CD4-positive, alpha-beta T cell (primary cell): ENCODE measurements around the gene COL20A1. TPM values are rescaled to one million over a fixed set of nuclear protein-coding genes. Genes with fewer than 3 reads are reported as not detected.
A peak's percentile ranks its signal among the peaks of the same experiment; 100 is the strongest.

Source experiments
- ATAC-seq: fragments of 200-7000 bp; cut with Tn5 transposase; one replicate; pipeline ENCODE4 v1.10.0; 2022; ENCODE audit warnings: mild to moderate bottlenecking; ENCODE audit not compliant: poor library complexity
- CTCF ChIA-PET: fragments of 350-600 bp; sonication (Branson Sonifier 250); formaldehyde crosslinking; loops from one replicate; lab custom pipeline; 2021; ENCODE audit warnings: antibody characterized with exemption, inconsistent platforms; lab: Charles Lee
- POLR2A ChIA-PET: fragments of 350-600 bp; sonication (Branson Sonifier 250); formaldehyde crosslinking; loops from one replicate; lab custom pipeline; 2021; ENCODE audit warnings: antibody characterized with exemption, inconsistent platforms; lab: Charles Lee
- DNase-seq, 14 experiments: peaks; one replicate each; pipeline ENCODE4 v3.0.0-alpha.2; 2013 to 2020; ENCODE audit warnings: mixed read lengths in 2 of 14
- H3K27ac ChIP-seq, 2 donors: one replicate each; pipeline versions ENCODE4 v1.5.1 to v1.7.0; 2013; ENCODE audit warnings: low read length in 2 of 2, low read depth in 1 of 2, mild to moderate bottlenecking in 1 of 2
- H3K27me3 ChIP-seq, 2 experiments: 1 replicate in 1 of 2; 2 replicates in 1 of 2; pipeline versions ENCODE4 v1.6.1 to v1.7.0; 2013; ENCODE audit warnings: low read length in 2 of 2, control low read depth in 1 of 2, mild to moderate bottlenecking in 1 of 2, moderate library complexity in 1 of 2; ENCODE audit not compliant: insufficient read depth in 2 of 2, control insufficient read depth in 1 of 2
- H3K36me3 ChIP-seq: one replicate; pipeline ENCODE4 v1.6.1; 2013; ENCODE audit warnings: low read length, control low read depth; ENCODE audit not compliant: insufficient read depth
- H3K4me1 ChIP-seq: one replicate; pipeline ENCODE4 v1.6.1; 2013; ENCODE audit warnings: low read length, control low read depth; ENCODE audit not compliant: insufficient read depth
- H3K4me3 ChIP-seq: one replicate; pipeline ENCODE4 v1.5.1; 2013; ENCODE audit warnings: mild to moderate bottlenecking, low read length, moderate library complexity
- H3K9me3 ChIP-seq, 2 experiments: 1 replicate in 1 of 2; 2 replicates in 1 of 2; pipeline versions ENCODE4 v1.6.1 to v1.7.0; 2013; ENCODE audit warnings: low read length in 2 of 2, mild to moderate bottlenecking in 2 of 2, control low read depth in 1 of 2, moderate library complexity in 1 of 2; ENCODE audit not compliant: control insufficient read depth in 1 of 2, insufficient read depth in 1 of 2
- H3K27ac Mint-ChIP-seq: one replicate; pipeline ENCODE4 v1.8.0; 2020; ENCODE audit warnings: mixed read lengths
- H3K27me3 Mint-ChIP-seq: one replicate; pipeline ENCODE4 v1.8.0; 2021; ENCODE audit warnings: mixed read lengths
- H3K36me3 Mint-ChIP-seq: one replicate; pipeline ENCODE4 v1.8.0; 2021; ENCODE audit warnings: low read depth, mixed read lengths
- H3K4me1 Mint-ChIP-seq: one replicate; pipeline ENCODE4 v1.8.0; 2021; ENCODE audit warnings: low read depth, mixed read lengths
- H3K4me3 Mint-ChIP-seq: one replicate; pipeline ENCODE4 v1.8.0; 2020; ENCODE audit warnings: mild to moderate bottlenecking, mixed read lengths
- H3K9me3 Mint-ChIP-seq: one replicate; pipeline ENCODE4 v1.8.0; 2020; ENCODE audit warnings: mixed read lengths
- CTCF ChIP-seq: fragments of 200-600 bp; IDR thresholded peaks from one replicate; pipeline ENCODE4 v1.8.0; 2022; ENCODE audit warnings: antibody characterized with exemption, mild to moderate bottlenecking
- intact Hi-C, 2 experiments: fragments of 100-400 bp; cut with DNase I in 1 of 2; cut with micrococcal nuclease in 1 of 2; formaldehyde crosslinking; loops; one replicate each; pipeline versions ENCODE4 v1.15.1 to v1.9.0; 2023 to 2025; cut with DNase I, micrococcal nuclease
- total RNA-seq, 174 experiments: library from RNA in 2 of 174; stranded (reverse) in 2 of 174; gene quantifications; one replicate each; pipeline ENCODE4 v1.2.3 and lab custom pipeline; 2021 to 2026

COL20A1 gene
- total RNA-seq, 2 experiments from 2014 or later: 0.03 TPM; not detected in 1

GRCh38 chr20:63269724-63270123, 23.3 kb upstream of the COL20A1 start:
- no peaks in the 10 kb centered on the region for H3K9me3 ChIP-seq
- no peak overlapping the region for H3K4me3 ChIP-seq
- intact Hi-C loops: loop anchor here in 1 of 2 experiments (5.0 kb wide), 3 partner anchors 332 to 862 kb away; partner anchors contain the start of genes CABLES2, GID8 and SLCO4A1
- no peak for TF ChIP-seq CTCF
- Mint-ChIP-seq H3K4me1 (peaks cover 23% of the 10 kb centered on the region), H3K36me3 (peaks cover 8% of the 10 kb centered on the region), H3K9me3 (no peaks in the 10 kb centered on the region), H3K4me3 (peak overlapping the region; percentile 42), H3K27ac (no peak overlapping the region), H3K27me3 (peaks cover 3% of the 10 kb centered on the region)
- peaks cover 0 to 10% of the 10 kb centered on the region in 2 experiments for H3K27me3 ChIP-seq
- H3K4me1 ChIP-seq: peaks cover 23% of the 10 kb centered on the region
- DNase-seq (no peak), ATAC-seq (no peak)
- ChIA-PET POLR2A (no interaction called here), CTCF (no interaction called here)
- H3K27ac ChIP-seq: no peak overlapping the region
- H3K36me3 ChIP-seq: no peaks in the 10 kb centered on the region

DNA sequence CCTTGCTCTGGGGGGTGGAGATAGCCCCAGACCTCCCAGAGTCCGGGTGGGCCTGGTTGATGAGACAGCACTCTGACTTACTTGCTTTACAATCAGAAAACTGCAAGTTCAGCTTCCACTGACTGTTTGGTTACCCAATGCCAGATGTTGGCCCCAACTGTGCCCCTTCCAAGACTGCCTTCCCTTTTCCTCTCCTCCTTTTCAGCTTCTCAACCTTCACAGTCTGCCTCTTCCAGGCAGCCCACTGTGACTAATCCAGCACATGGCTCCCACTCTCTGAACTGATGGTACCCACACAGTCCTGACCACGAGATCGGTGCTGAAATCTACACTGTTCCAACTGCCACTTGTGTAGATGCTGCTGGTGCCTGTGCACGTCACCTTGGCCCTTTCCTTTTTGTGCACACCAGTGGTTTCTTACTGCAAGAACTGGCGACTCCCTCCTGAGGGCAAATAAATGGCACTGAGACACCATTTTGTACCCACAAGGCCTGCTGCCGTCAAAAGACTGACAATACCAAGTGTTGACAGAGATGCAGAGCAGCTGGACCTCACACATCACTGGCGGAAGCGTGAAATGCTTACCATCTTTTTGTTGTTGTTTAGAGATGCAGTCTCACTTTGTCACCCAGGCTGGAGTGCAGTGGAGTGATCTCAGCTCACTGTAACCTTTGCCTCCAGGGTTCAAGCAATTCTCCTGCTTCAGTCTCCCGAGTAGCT, 22.2 kb upstream of the COL20A1 start:
- Mint-ChIP-seq H3K27ac (peak overlapping the region; percentile 37), H3K36me3 (peaks cover 8% of the 10 kb centered on the region), H3K4me1 (peaks cover 31% of the 10 kb centered on the region), H3K9me3 (no peaks in the 10 kb centered on the region), H3K27me3 (no peaks in the 10 kb centered on the region), H3K4me3 (peak overlapping the region; percentile 87)
- Histone ChIP-seq H3K9me3 (no peaks in the 10 kb centered on the region), H3K27ac (no peak overlapping the region), H3K27me3 (peaks cover 0 to 7% of the 10 kb centered on the region in 2 experiments), H3K4me1 (peaks cover 26% of the 10 kb centered on the region), H3K4me3 (no peak overlapping the region), H3K36me3 (peaks cover 5% of the 10 kb centered on the region)
- CTCF ChIA-PET: no interaction called here
- intact Hi-C loops: loop anchor here in 1 of 2 experiments (5.0 kb wide), 3 partner anchors 333 to 863 kb away; partner anchors contain the start of genes CABLES2, GID8 and SLCO4A1
- DNase-seq (no peak), ATAC-seq (no peak)
- TF ChIP-seq CTCF: no peak
- POLR2A ChIA-PET: interaction anchor here (2.6 kb wide), 1 partner anchor 14 kb away, joined by 10 read pairs; no protein-coding TSS in a partner anchor

DNA sequence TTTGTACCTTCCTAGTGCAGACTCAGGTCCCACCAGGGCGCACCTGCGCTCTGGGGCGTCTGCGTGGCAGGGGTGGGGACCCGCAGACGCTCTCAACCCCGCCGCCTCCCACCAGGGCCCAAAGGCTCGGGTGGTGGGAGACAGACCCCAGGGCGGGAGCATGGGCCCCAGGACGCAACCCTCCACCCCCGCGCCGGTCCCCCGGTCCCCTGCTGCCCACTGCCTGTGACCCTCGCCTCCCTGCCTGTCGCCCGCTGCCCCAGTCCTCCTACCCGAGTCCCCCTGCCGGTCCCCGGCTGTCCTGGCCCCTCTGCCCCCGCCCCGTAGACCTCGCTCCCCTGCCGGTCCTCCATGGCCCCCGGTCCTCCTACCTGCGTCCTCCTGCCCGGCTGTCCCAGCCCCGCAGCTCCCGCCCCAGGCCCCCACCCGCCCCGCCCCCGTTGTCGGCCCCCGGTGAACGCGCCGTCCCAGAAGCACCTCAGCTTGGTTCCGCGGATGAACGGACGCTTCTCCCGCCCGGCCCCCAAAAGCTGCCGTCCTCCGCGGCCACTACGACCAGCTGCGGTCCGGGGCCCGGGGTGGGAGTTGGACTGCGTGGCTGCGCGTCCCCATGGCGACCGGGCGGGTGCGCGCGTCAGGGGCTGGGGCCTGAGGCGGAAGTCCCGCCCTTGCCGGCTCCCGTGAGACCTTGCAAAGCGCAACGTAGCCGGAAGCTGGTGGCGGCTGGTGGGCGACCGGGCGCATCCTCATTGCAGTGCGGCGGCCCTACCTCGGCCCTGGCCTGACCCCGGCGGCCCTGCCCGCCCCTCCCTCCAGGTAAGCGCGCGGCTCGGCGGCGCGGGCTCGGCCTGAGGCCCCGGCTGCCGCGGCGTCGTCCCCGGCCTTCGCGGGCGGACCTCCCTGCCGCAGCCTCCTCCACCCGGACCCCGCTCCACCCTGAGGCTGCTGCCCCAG, 20.6 kb upstream of the COL20A1 start, which contains the start of gene ARFGAP1:
TSS of gene ARFGAP1 (plus strand) at position 709 of the 954 bp plus-strand sequence. CDS start 2,768 bp downstream, outside the sequence.
- H3K4me3 ChIP-seq: peak within 1 kb of the TSS; percentile 80
- CTCF ChIA-PET: no interaction called here
- peaks cover 16% of the 10 kb centered on the region for H3K36me3 Mint-ChIP-seq
- peaks cover 31% of the 10 kb centered on the region for H3K4me1 Mint-ChIP-seq
- peak within 1 kb of the TSS; percentile 82 for H3K27ac Mint-ChIP-seq
- TF ChIP-seq CTCF: no peak
- POLR2A ChIA-PET: interaction anchor here (0.6 to 2.6 kb wide), 10 partner anchors 12 to 864 kb away, joined by 3 to 10 read pairs (median 4); partner anchors contain the start of genes BIRC7 and YTHDF1
- no peaks in the 10 kb centered on the region for H3K9me3 Mint-ChIP-seq
- DNase-seq (peak; percentile 73 to 94 (median 84)), ATAC-seq (peak; percentile 93)
- H3K27me3 Mint-ChIP-seq: no peaks in the 10 kb centered on the region
- no peak within 1 kb of the TSS for H3K27ac ChIP-seq
- intact Hi-C loops: loop anchor here in 1 of 2 experiments (1.0 to 5.0 kb wide), 4 partner anchors 56 to 865 kb away; partner anchors contain the start of genes CABLES2, GID8, SLCO4A1 and YTHDF1
- H3K4me1 ChIP-seq: peaks cover 26% of the 10 kb centered on the region
- H3K36me3 ChIP-seq: peaks cover 20% of the 10 kb centered on the region
- peaks cover 0 to 3% of the 10 kb centered on the region in 2 experiments for H3K27me3 ChIP-seq
- H3K9me3 ChIP-seq: no peaks in the 10 kb centered on the region
- H3K4me3 Mint-ChIP-seq: peak within 1 kb of the TSS; percentile 90
